H1 (cell line): Measurements from ENCODE around the gene MELK. TPM values are rescaled to one million over a fixed set of nuclear protein-coding genes. Genes with fewer than 3 reads are reported as not detected.
A peak's percentile ranks its signal among the peaks of the same experiment; 100 is the strongest.

Experiments used
- ATF2 ChIP-seq: IDR thresholded peaks from 2 replicates; pipeline ENCODE4 v1.6.1; 2012; ENCODE audit warnings: low read length, inconsistent platforms
- CREB1 ChIP-seq: IDR thresholded peaks from 2 replicates; pipeline ENCODE4 v1.6.1; 2012; ENCODE audit warnings: inconsistent platforms
- HDAC6 ChIP-seq: IDR thresholded peaks from one replicate; pipeline ENCODE4 v1.7.1; 2012; ENCODE audit warnings: low read depth, mild to moderate bottlenecking, inconsistent platforms, low read length, moderate library complexity
- RBBP5 ChIP-seq: IDR thresholded peaks from 2 replicates; pipeline ENCODE4 v1.7.1; 2012; ENCODE audit warnings: low read depth, mild to moderate bottlenecking, inconsistent platforms, low read length, moderate library complexity, borderline replicate concordance
- RXRA ChIP-seq: IDR thresholded peaks from 2 replicates; pipeline ENCODE4 v1.6.1; 2011; ENCODE audit warnings: low read depth, mild to moderate bottlenecking, low read length, moderate library complexity; ENCODE audit not compliant: insufficient read depth
- SUZ12 ChIP-seq: fragments of 200-600 bp; sonication (generic); IDR thresholded peaks from 2 replicates; pipeline ENCODE4 v1.6.1; 2012; ENCODE audit warnings: mild to moderate bottlenecking, inconsistent platforms, low read length, moderate library complexity, mixed read lengths
- polyA plus RNA-seq, 7 experiments: library from polyadenylated mRNA; depleted of rRNA in 3 of 7; stranded (reverse) in 5 of 7; unstranded in 2 of 7; fragments of >200 nt in 5 of 7; fragments of 200-250 nt in 2 of 7; gene quantifications; 1 replicate in 5 of 7; 2 replicates in 1 of 7; 4 replicates in 1 of 7; pipeline versions ENCODE4 v1.2.1 to v1.2.3, GENCODE V29; 2011 to 2013; ENCODE audit warnings: missing spikeins in 2 of 7, mixed read lengths in 2 of 7
- total RNA-seq: library from RNA; stranded (reverse); fragmentation: NEBNext Ultra II Directional; extraction: Animal tissue kit (Norgen Biotek cat#: 25700); gene quantifications from 2 replicates; pipeline ENCODE4 v1.2.1, GENCODE V29; 2021
- TF ChIP-seq, protein P1 (sequence below): IDR thresholded peaks from 2 replicates; pipeline ENCODE4 v1.6.1; 2012; ENCODE audit warnings: inconsistent platforms
- TF ChIP-seq, protein P2 (sequence below), 3 experiments: IDR thresholded peaks; 1 replicate in 2 of 3; 2 replicates in 1 of 3; pipeline versions ENCODE4 v1.5.1 to v1.6.1; 2011; ENCODE audit warnings: low read length in 3 of 3, mild to moderate bottlenecking in 3 of 3, inconsistent platforms in 2 of 3, low read depth in 1 of 3, moderate library complexity in 1 of 3; ENCODE audit not compliant: insufficient read depth in 1 of 3; ENCODE audit errors: control extremely low read depth in 1 of 3

MELK gene
- total and polyA plus RNA-seq, 2 of the 8 experiments (the other 6 are each of a cell fraction or from before 2014, with no cell fraction given) = 26.2 to 53.1 TPM

GRCh38 chr9:36542355-36542754 is 30.3 kb upstream of the MELK start (continued):
- no peak for TF ChIP-seq SUZ12
- no peak for TF ChIP-seq HDAC6
- TF ChIP-seq RXRA = no peak
- TF ChIP-seq, protein P1, sequence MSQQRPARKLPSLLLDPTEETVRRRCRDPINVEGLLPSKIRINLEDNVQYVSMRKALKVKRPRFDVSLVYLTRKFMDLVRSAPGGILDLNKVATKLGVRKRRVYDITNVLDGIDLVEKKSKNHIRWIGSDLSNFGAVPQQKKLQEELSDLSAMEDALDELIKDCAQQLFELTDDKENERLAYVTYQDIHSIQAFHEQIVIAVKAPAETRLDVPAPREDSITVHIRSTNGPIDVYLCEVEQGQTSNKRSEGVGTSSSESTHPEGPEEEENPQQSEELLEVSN = no peak
- TF ChIP-seq, protein P2, sequence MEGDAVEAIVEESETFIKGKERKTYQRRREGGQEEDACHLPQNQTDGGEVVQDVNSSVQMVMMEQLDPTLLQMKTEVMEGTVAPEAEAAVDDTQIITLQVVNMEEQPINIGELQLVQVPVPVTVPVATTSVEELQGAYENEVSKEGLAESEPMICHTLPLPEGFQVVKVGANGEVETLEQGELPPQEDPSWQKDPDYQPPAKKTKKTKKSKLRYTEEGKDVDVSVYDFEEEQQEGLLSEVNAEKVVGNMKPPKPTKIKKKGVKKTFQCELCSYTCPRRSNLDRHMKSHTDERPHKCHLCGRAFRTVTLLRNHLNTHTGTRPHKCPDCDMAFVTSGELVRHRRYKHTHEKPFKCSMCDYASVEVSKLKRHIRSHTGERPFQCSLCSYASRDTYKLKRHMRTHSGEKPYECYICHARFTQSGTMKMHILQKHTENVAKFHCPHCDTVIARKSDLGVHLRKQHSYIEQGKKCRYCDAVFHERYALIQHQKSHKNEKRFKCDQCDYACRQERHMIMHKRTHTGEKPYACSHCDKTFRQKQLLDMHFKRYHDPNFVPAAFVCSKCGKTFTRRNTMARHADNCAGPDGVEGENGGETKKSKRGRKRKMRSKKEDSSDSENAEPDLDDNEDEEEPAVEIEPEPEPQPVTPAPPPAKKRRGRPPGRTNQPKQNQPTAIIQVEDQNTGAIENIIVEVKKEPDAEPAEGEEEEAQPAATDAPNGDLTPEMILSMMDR (IDR thresholded peaks at IDR 0.05; ENCODE audit: control extremely low read depth in 1 of 3, insufficient read depth in 1 of 3, low read depth in 1 of 3, low read length in 3 of 3) = peak; percentile 29 to 48 (median 37)
- TF ChIP-seq RBBP5 = no peak
- TF ChIP-seq CREB1 = no peak
- no peak for TF ChIP-seq ATF2
